ENCODE results near the gene COL13A1.

COL13A1 gene

GRCh38 chr10:69870591-69870990 lies 68.9 kb downstream of the COL13A1 start:
- no peak for DNase-seq

- DNase-seq: no peak
These were observed 69.4 kb downstream of the COL13A1 start for GRCh38 chr10:69871074-69871473.

GRCh38 chr10:69872323-69872722 lies 70.6 kb downstream of the COL13A1 start:
- no peak for DNase-seq

GRCh38 chr10:69873135-69873639 lies 71.5 kb downstream of the COL13A1 start:
- DNase-seq: no peak

GRCh38 chr10:69874449-69874848 lies 72.7 kb downstream of the COL13A1 start:
- DNase-seq: no peak

- DNase-seq: no peak
These were observed 74.2 kb downstream of the COL13A1 start for GRCh38 chr10:69875856-69876255.

- no peak for DNase-seq
These were observed 74.6 kb downstream of the COL13A1 start for GRCh38 chr10:69876286-69876685.

GRCh38 chr10:69876931-69877330 lies 75.2 kb downstream of the COL13A1 start:
- no peak for DNase-seq

- DNase-seq: no peak
These were observed 76.3 kb downstream of the COL13A1 start for GRCh38 chr10:69878038-69878437.

GRCh38 chr10:69878951-69879350 lies 77.2 kb downstream of the COL13A1 start:
- DNase-seq: no peak

GRCh38 chr10:69879634-69880257 lies 78.0 kb downstream of the COL13A1 start:
- no peak for DNase-seq

GRCh38 chr10:69880301-69881081 lies 78.8 kb downstream of the COL13A1 start:
- no peak for DNase-seq

- DNase-seq: no peak
These were observed 79.5 kb downstream of the COL13A1 start for GRCh38 chr10:69881202-69881601.

- peak; percentile 53 for DNase-seq
These were observed 81.8 kb downstream of the COL13A1 start for GRCh38 chr10:69883310-69884023.

- no peak for DNase-seq
These were observed 82.3 kb downstream of the COL13A1 start for GRCh38 chr10:69884024-69884367.

- DNase-seq: no peak
These were observed 83.0 kb downstream of the COL13A1 start for GRCh38 chr10:69884686-69885085.

GRCh38 chr10:69885379-69886013 lies 83.8 kb downstream of the COL13A1 start:
- no peak for DNase-seq

- DNase-seq: no peak
These were observed 87.3 kb downstream of the COL13A1 start for GRCh38 chr10:69888882-69889584.

- no peak for DNase-seq
These were observed 88.5 kb downstream of the COL13A1 start for GRCh38 chr10:69890065-69890847.

- DNase-seq: no peak
These were observed 89.4 kb downstream of the COL13A1 start for GRCh38 chr10:69891057-69891617.

- peak; percentile 26 for DNase-seq
These were observed 90.7 kb downstream of the COL13A1 start for GRCh38 chr10:69892406-69892805.

All from NCI-H69 (cell line).